T-cell (primary cell): ENCODE results near the gene NDUFB7. TPM values are rescaled to one million over a fixed set of nuclear protein-coding genes. Genes with fewer than 3 reads are reported as not detected.
"Not testable (repeated sequence)": the region's sequence is repeated elsewhere in the genome, so short reads cannot be mapped to it uniquely, and the experiment has no call there.

Source experiments
- ATAC-seq, 4 experiments: fragments of 200-7000 bp in 3 of 4; fragments of 150-1000 bp in 1 of 4; cut with Tn5 transposase; replicated peaks in 1 of 4; 1 replicate in 3 of 4; 2 replicates in 1 of 4; pipeline ENCODE4 v1.10.0; 2021; ENCODE audit warnings: moderate library complexity in 3 of 4, mild to moderate bottlenecking in 2 of 4, moderate number of reproducible peaks in 1 of 4
- CTCF ChIA-PET, 2 donors: fragments of 300-600 bp; sonication (Branson Sonifier 250); formaldehyde crosslinking; loops; one replicate each; lab custom pipeline; 2022; ENCODE audit warnings: antibody characterized with exemption in 2 of 2; lab: Charles Lee
- POLR2A ChIA-PET, 2 donors: fragments of 300-600 bp; sonication (Branson Sonifier 250); formaldehyde crosslinking; loops; one replicate each; lab custom pipeline; 2022; ENCODE audit warnings: antibody characterized with exemption in 2 of 2; lab: Charles Lee
- DNase-seq, 35 experiments: peaks; one replicate each; pipeline versions ENCODE4 v3.0.0 to v3.0.0-alpha.2; 2013 to 2023
- H3K27ac ChIP-seq: one replicate; pipeline ENCODE4 v1.5.1; 2013; ENCODE audit warnings: low read length
- H3K27me3 ChIP-seq, 2 experiments: replicated peaks in 1 of 2; 1 replicate in 1 of 2; 2 replicates in 1 of 2; pipeline versions ENCODE4 v1.6.1 to v1.7.0; 2013; ENCODE audit warnings: low read length in 1 of 2, mixed read lengths in 1 of 2; ENCODE audit not compliant: control insufficient read depth in 2 of 2, insufficient read depth in 2 of 2; ENCODE audit errors: extremely low read depth in 1 of 2
- H3K36me3 ChIP-seq, 2 donors: 1 replicate in 1 of 2; 2 replicates in 1 of 2; pipeline versions ENCODE4 v1.6.1 to v1.7.0; 2013; ENCODE audit warnings: low read length in 1 of 2; ENCODE audit not compliant: control insufficient read depth in 2 of 2, insufficient read depth in 1 of 2; ENCODE audit errors: extremely low read depth in 1 of 2
- H3K4me1 ChIP-seq, 2 experiments: 1 replicate in 1 of 2; 2 replicates in 1 of 2; pipeline versions ENCODE4 v1.6.1 to v1.7.0; 2013; ENCODE audit warnings: low read length in 2 of 2, mixed read lengths in 1 of 2; ENCODE audit not compliant: insufficient read depth in 2 of 2, control insufficient read depth in 1 of 2; ENCODE audit errors: extremely low read depth in 1 of 2
- H3K4me3 ChIP-seq, 2 donors: 1 replicate in 1 of 2; 2 replicates in 1 of 2; pipeline versions ENCODE4 v1.5.1 to v1.7.0; 2013; ENCODE audit warnings: mild to moderate bottlenecking in 2 of 2, low read length in 1 of 2, moderate library complexity in 1 of 2; ENCODE audit not compliant: control insufficient read depth in 1 of 2; ENCODE audit errors: extremely low read depth in 1 of 2
- H3K9me3 ChIP-seq: 2 replicates; pipeline ENCODE4 v1.7.0; 2013
- H3K27ac Mint-ChIP-seq, 2 donors: one replicate each; pipeline ENCODE4 v1.8.0; 2020 to 2021; ENCODE audit warnings: mild to moderate bottlenecking in 2 of 2, mixed read lengths in 2 of 2
- H3K27me3 Mint-ChIP-seq, 2 donors: one replicate each; pipeline ENCODE4 v1.8.0; 2021 to 2022; ENCODE audit warnings: mixed read lengths in 2 of 2
- H3K36me3 Mint-ChIP-seq: one replicate; pipeline ENCODE4 v1.8.0; 2021; ENCODE audit warnings: mixed read lengths
- H3K4me1 Mint-ChIP-seq, 3 donors: one replicate each; pipeline ENCODE4 v1.8.0; 2020 to 2022; ENCODE audit warnings: mixed read lengths in 3 of 3, mild to moderate bottlenecking in 1 of 3
- H3K4me3 Mint-ChIP-seq, 3 donors: one replicate each; pipeline ENCODE4 v1.8.0; 2020 to 2022; ENCODE audit warnings: mild to moderate bottlenecking in 3 of 3, mixed read lengths in 3 of 3, moderate library complexity in 3 of 3
- H3K9me3 Mint-ChIP-seq, 3 donors: one replicate each; pipeline ENCODE4 v1.8.0; 2020 to 2022; ENCODE audit warnings: mixed read lengths in 3 of 3
- WGBS: methylation state at CpG from one replicate; pipeline ENCODE4 v1.1.5; 2013; ENCODE audit warnings: missing lambda C conversion rate; ENCODE audit not compliant: insufficient coverage; 5-methylcytosine and 5-hydroxymethylcytosine counted together
- total RNA-seq, 35 experiments: library from RNA in 6 of 35; stranded (reverse) in 6 of 35; fragments of 120-200 nt in 1 of 35; gene quantifications; one replicate each; pipeline versions ENCODE4 v1.2.1 to v1.2.4 and lab custom pipeline; 2013 to 2026

The NDUFB7 gene
- total RNA-seq, 5 donors from 2014 or later (not counting 1 experiment from before 2014, with no cell fraction given) = 47.9 to 112 (median 90.4) TPM

- H3K27ac Mint-ChIP-seq = no peak overlapping the region
- H3K4me3 Mint-ChIP-seq = no peak overlapping the region
- Histone ChIP-seq H3K9me3 (no peaks in the 10 kb centered on the region), H3K4me3 (no peak overlapping the region), H3K27me3 (peaks cover 0 to 3% of the 10 kb centered on the region in 2 experiments), H3K36me3 (peaks cover 21 to 38% of the 10 kb centered on the region in 2 donors), H3K4me1 (peaks cover 4 to 72% of the 10 kb centered on the region in 2 experiments), H3K27ac (no peak overlapping the region)
- peaks cover 29 to 49% (median 41%) of the 10 kb centered on the region in 3 donors for H3K4me1 Mint-ChIP-seq
- ChIA-PET CTCF (interaction anchor here in 1 of 2 donors (0.5 kb wide), 1 partner anchor 94 kb away, joined by 3 read pairs; no protein-coding TSS in a partner anchor), POLR2A (interaction anchor here (0.5 to 0.7 kb wide), 4 partner anchors 62 to 718 kb away, joined by 3 to 4 read pairs (median 4); no protein-coding TSS in a partner anchor)
- no peaks in the 10 kb centered on the region for H3K9me3 Mint-ChIP-seq
- no peak for ATAC-seq
- peaks cover 12% of the 10 kb centered on the region for H3K36me3 Mint-ChIP-seq
- no peak for DNase-seq
- no peaks in the 10 kb centered on the region for H3K27me3 Mint-ChIP-seq
- WGBS = 73% methylated on average over 16 of the region's 18 CpGs
These were observed 5.2 kb downstream of the NDUFB7 start for GRCh38 chr19:14566712-14567077.

DNA sequence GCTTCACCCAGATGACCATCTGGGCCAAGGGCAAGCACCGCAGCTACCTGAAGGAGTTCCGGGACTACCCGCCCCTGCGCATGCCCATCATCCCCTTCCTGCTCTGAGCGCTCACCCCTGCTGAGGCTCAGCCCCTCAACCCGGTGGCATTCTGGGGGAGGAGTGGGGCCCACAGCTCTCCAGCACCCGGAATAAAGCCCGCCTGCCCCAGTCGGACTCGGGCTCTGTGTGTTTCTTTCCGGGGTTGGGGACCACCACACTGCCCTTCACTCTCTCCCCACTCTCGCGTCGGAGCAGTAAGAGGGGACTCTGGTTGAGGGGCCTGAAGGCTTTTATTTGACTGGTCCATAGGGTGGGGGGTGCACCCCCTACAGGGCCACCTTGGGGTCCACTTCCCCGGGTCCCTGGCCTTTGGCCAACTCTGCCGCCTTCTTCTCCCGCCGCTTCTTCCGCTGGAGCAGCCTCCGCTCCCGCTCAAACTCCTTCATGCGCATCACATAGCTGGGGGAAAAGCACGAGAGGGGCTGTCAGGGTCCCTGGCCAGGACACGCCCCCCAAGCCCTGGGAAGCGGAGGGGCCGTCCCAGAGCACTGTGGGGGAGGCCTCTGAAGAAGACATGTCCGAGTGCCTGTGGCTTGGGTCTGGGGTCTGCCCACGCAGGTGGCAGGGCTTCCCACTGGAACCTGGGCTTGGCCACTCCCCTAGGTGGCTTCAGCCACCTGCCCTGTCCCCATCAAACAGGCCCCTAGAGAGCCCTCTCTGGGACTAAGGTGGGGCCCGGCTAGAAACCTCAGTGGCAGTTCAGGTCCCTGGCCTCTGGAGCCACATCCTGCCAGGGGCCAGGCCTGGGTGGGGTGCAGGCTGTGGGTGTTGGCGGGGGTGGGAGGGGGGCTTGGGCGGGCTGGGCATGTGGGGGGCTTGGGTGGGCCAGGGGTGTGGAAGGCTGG is 5.8 kb downstream of the NDUFB7 start:
- H3K36me3 ChIP-seq = peaks cover 26 to 38% of the 10 kb centered on the region in 2 donors
- peaks cover 12% of the 10 kb centered on the region for H3K36me3 Mint-ChIP-seq
- no peak overlapping the region for H3K4me3 Mint-ChIP-seq
- DNase-seq (no peak), ATAC-seq (no peak)
- H3K4me3 ChIP-seq = no peak overlapping the region
- ChIA-PET CTCF (interaction anchor here in 1 of 2 donors (0.5 kb wide), 1 partner anchor 94 kb away, joined by 3 read pairs; no protein-coding TSS in a partner anchor), POLR2A (interaction anchor here (0.5 to 0.7 kb wide), 3 partner anchors 61 to 719 kb away, joined by 3 to 4 read pairs (median 4); no protein-coding TSS in a partner anchor)
- H3K27me3 ChIP-seq = no peaks in the 10 kb centered on the region
- no peaks in the 10 kb centered on the region for H3K9me3 ChIP-seq
- H3K27ac Mint-ChIP-seq = no peak overlapping the region
- peak overlapping the region; percentile 55 for H3K27ac ChIP-seq
- H3K27me3 Mint-ChIP-seq = no peaks in the 10 kb centered on the region
- WGBS = 93% methylated on average over 11 of the region's 31 CpGs
- peaks cover 22 to 47% (median 37%) of the 10 kb centered on the region in 3 donors for H3K4me1 Mint-ChIP-seq
- peaks cover 3 to 72% of the 10 kb centered on the region in 2 experiments for H3K4me1 ChIP-seq
- H3K9me3 Mint-ChIP-seq = no peaks in the 10 kb centered on the region

DNA sequence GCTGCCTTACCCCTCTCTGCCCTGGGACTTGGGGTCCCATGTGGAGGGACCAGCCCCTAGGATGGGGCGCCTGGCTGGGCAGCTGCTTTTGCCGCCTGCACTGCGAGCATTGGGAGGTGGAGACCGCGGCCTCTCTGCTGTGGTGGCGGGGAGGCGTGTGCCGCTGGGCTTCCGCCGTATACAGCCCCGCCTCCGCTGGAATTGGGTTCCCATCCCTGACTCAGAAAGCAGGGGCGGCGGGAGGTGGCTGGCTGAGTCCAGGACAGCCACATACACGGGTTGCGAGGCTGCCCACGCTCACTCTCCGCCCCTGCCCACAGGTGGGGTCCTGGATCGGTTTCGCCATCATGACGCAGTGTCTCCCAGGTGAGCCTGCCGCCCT is 6.6 kb downstream of the NDUFB7 start:
- ChIA-PET POLR2A (no interaction called here), CTCF (no interaction called here)
- ATAC-seq = no peak
- Mint-ChIP-seq H3K27me3 (no peaks in the 10 kb centered on the region), H3K4me3 (no peak overlapping the region), H3K4me1 (peaks cover 21 to 44% (median 35%) of the 10 kb centered on the region in 3 donors), H3K36me3 (peaks cover 12% of the 10 kb centered on the region), H3K27ac (no peak overlapping the region), H3K9me3 (no peaks in the 10 kb centered on the region)
- H3K36me3 ChIP-seq = peaks cover 26 to 38% of the 10 kb centered on the region in 2 donors
- WGBS = 96% methylated on average over 19 of the region's 22 CpGs
- no peak for DNase-seq
- no peaks in the 10 kb centered on the region for H3K27me3 ChIP-seq
- H3K4me1 ChIP-seq = peaks cover 0 to 72% of the 10 kb centered on the region in 2 experiments
- H3K4me3 ChIP-seq = no peak overlapping the region
- no peak overlapping the region for H3K27ac ChIP-seq
- H3K9me3 ChIP-seq = no peaks in the 10 kb centered on the region

DNA sequence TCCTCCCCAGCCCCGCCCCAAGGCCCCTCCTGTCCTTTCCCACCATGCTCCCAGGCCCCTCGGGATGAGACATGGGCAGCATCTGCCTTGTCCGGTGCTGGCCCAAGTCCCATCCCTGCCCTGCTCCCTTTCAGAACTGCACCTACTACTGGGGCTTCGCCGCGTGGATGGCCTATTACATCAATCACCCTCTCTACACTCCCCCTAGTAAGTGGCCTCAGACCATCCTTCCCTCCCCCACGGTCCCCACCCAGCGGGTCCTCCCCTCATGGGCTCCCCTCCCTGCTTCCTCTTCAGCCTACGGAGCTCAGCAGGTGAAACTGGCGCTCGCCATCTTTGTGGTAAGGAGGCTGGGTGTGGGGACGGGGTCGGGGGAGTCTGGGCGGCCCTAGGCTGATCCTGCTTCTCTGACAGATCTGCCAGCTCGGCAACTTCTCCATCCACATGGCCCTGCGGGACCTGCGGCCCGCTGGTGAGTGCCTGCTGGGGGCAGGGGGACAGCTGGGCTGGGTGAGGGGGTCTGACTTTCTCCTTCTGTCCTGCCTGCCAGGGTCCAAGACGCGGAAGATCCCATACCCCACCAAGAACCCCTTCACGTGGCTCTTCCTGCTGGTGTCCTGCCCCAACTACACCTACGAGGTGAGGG is 7.1 kb downstream of the NDUFB7 start:
- peak in 1 of 4 experiments; percentile 8 for ATAC-seq
- H3K27ac ChIP-seq, DNase-seq, H3K27me3 Mint-ChIP-seq, POLR2A ChIA-PET, H3K9me3 Mint-ChIP-seq, CTCF ChIA-PET, H3K27me3 ChIP-seq, H3K9me3 ChIP-seq, H3K4me3 ChIP-seq, H3K4me3 Mint-ChIP-seq, H3K27ac Mint-ChIP-seq: not testable (repeated sequence)
- H3K4me1 Mint-ChIP-seq = peaks cover 22 to 44% (median 36%) of the 10 kb centered on the region in 3 donors
- peaks cover 0 to 78% of the 10 kb centered on the region in 2 experiments for H3K4me1 ChIP-seq
- H3K36me3 Mint-ChIP-seq = peaks cover 12% of the 10 kb centered on the region
- 84% methylated on average over 5 of the region's 22 CpGs for WGBS
- H3K36me3 ChIP-seq = peaks cover 26 to 38% of the 10 kb centered on the region in 2 donors

DNA sequence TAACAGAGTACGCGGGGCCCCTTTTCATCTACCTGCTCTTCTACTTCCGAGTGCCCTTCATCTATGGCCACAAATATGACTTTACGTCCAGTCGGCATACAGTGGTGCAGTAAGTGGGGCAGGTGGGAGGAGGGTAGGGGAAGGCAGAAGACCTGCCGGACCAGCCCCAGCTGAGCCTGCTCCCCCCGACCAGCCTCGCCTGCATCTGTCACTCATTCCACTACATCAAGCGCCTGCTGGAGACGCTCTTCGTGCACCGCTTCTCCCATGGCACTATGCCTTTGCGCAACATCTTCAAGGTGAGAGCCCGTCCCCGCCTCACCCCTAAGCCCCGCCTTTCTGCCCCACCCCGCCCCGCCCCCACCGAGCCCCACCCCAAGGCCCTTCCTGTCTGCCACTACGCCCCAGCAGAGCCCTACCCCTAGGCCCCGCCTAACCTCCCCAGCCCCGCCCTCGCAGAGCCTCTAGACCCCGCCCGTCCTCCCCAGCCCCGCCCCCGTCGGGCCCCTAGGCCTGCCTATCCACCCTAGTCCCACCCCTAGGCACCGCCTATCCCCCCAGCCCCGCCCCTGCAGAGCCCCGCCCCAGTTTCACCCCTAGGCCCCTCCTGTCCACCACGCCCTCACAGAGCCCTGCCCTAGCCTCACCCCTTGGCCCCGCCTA is 7.7 kb downstream of the NDUFB7 start:
- no peak overlapping the region for H3K4me3 Mint-ChIP-seq
- H3K27ac ChIP-seq = no peak overlapping the region

DNA sequence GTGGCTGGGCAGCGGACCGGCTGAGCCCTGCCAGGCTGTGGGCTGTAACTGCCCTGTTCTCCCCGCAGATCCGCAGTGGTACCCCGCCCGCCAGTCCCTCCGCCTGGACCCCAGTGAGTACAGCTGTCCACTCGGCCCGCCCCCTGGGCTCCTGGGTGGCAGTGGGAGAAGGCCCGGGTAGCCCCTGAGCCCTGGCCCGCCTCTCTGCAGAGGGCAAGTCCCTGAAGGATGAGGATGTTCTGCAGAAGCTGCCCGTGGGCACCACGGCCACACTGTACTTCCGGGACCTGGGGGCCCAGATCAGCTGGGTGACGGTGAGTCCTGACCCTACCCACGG is 8.3 kb downstream of the NDUFB7 start:
- Mint-ChIP-seq H3K9me3 (no peaks in the 10 kb centered on the region), H3K27ac (no peak overlapping the region), H3K4me3 (no peak overlapping the region), H3K27me3 (no peaks in the 10 kb centered on the region), H3K36me3 (peaks cover 9% of the 10 kb centered on the region), H3K4me1 (peaks cover 18 to 39% (median 35%) of the 10 kb centered on the region in 3 donors)
- no peak overlapping the region for H3K27ac ChIP-seq
- no peak overlapping the region for H3K4me3 ChIP-seq
- H3K27me3 ChIP-seq = no peaks in the 10 kb centered on the region
- ATAC-seq (no peak), DNase-seq (no peak)
- 94% methylated on average over 16 of the region's 16 CpGs for WGBS
- ChIA-PET POLR2A (no interaction called here), CTCF (no interaction called here)
- peaks cover 23 to 37% of the 10 kb centered on the region in 2 donors for H3K36me3 ChIP-seq
- peaks cover 0 to 81% of the 10 kb centered on the region in 2 experiments for H3K4me1 ChIP-seq
- no peaks in the 10 kb centered on the region for H3K9me3 ChIP-seq

More for the DNA sequence above, 7.7 kb downstream of the NDUFB7 start:
- ATAC-seq (peak; percentile 28 to 68 (median 52)), DNase-seq (peak in 27 of 35 experiments; percentile 22 to 61 (median 40))
- POLR2A ChIA-PET = no interaction called here
- Mint-ChIP-seq H3K36me3 (peaks cover 9% of the 10 kb centered on the region), H3K4me1 (peaks cover 22 to 40% (median 34%) of the 10 kb centered on the region in 3 donors), H3K9me3 (no peaks in the 10 kb centered on the region), H3K27ac (peak overlapping the region in 1 of 2 donors; percentile 68), H3K27me3 (no peaks in the 10 kb centered on the region)
- Histone ChIP-seq H3K36me3 (peaks cover 24 to 38% of the 10 kb centered on the region in 2 donors), H3K9me3 (no peaks in the 10 kb centered on the region), H3K27me3 (no peaks in the 10 kb centered on the region), H3K4me1 (peaks cover 0 to 79% of the 10 kb centered on the region in 2 experiments), H3K4me3 (no peak overlapping the region)
- WGBS = 100% methylated on average over 2 of the region's 33 CpGs
- CTCF ChIA-PET = no interaction called here
